Heart right ventricle (tissue), 16 donors: ENCODE data around the gene SNRNP48. TPM values are rescaled to one million over a fixed set of nuclear protein-coding genes. Genes with fewer than 3 reads are reported as not detected.

ENCODE experiments used
- ATAC-seq, 8 donors: fragments of 200-7000 bp; cut with Tn5 transposase; one replicate each; pipeline ENCODE4 v1.9.1; 2020; ENCODE audit warnings: mild to moderate bottlenecking in 8 of 8, moderate library complexity in 8 of 8, moderate number of reproducible peaks in 1 of 8
- DNase-seq, 2 donors: peaks; one replicate each; pipeline ENCODE4 v3.0.0-alpha.2; 2020
- H3K27ac ChIP-seq, 10 donors: fragments of 200-600 bp; sonication (generic) in 2 of 10; one replicate each; pipeline versions ENCODE4 v1.5.0 to v1.8.0; 2020 to 2022; ENCODE audit warnings: mild to moderate bottlenecking in 3 of 10
- H3K27me3 ChIP-seq, 7 donors: fragments of 200-600 bp; one replicate each; pipeline ENCODE4 v1.8.0; 2021 to 2022; ENCODE audit warnings: mild to moderate bottlenecking in 2 of 7
- H3K36me3 ChIP-seq, 9 donors: fragments of 200-600 bp; sonication (generic) in 1 of 9; one replicate each; pipeline versions ENCODE4 v1.5.0 to v1.8.0; 2020 to 2022; ENCODE audit warnings: mild to moderate bottlenecking in 2 of 9
- H3K4me1 ChIP-seq, 9 donors: fragments of 200-600 bp; sonication (generic) in 1 of 9; one replicate each; pipeline versions ENCODE4 v1.5.0 to v1.8.0; 2020 to 2022; ENCODE audit warnings: mild to moderate bottlenecking in 4 of 9
- H3K4me3 ChIP-seq, 10 donors: fragments of 200-600 bp; sonication (generic) in 2 of 10; one replicate each; pipeline versions ENCODE4 v1.5.0 to v1.8.0; 2020 to 2022; ENCODE audit warnings: mild to moderate bottlenecking in 7 of 10, moderate library complexity in 2 of 10
- H3K9me3 ChIP-seq, 11 donors: fragments of 200-600 bp in 10 of 11; sonication (generic) in 2 of 11; one replicate each; pipeline versions ENCODE4 v1.5.0 to v1.8.0; 2013 to 2022; ENCODE audit warnings: mild to moderate bottlenecking in 2 of 11, control low read depth in 1 of 11, moderate library complexity in 1 of 11
- WGBS, 2 donors: extraction: QIAGEN DNeasy Blood & Tissue Kit; methylation state at CpG; one replicate each; pipeline ENCODE4 v1.1.7; 2013; ENCODE audit warnings: inconsistent platforms in 1 of 2; 5-methylcytosine and 5-hydroxymethylcytosine counted together
- intact Hi-C, 10 donors: fragments of 100-400 bp; cut with DNase I; formaldehyde crosslinking; loops; one replicate each; pipeline versions ENCODE4 v1.11.1 to v1.14.2; 2022
- polyA plus RNA-seq, 2 donors: library from polyadenylated mRNA; stranded (reverse); fragments of 200-250 nt; gene quantifications; one replicate each; pipeline ENCODE4 v1.2.3, GENCODE V29; 2013
- total RNA-seq, 10 donors: library from RNA; stranded (reverse); fragmentation: NEBNext Ultra II Directional in 3 of 10; extraction: Animal tissue kit (Norgen Biotek cat#: 25700) in 3 of 10; gene quantifications; one replicate each; pipeline versions ENCODE4 v1.2.1 to v1.2.4, GENCODE V29; 2021 to 2023
- TF ChIP-seq, protein P1 (sequence below), 9 donors: fragments of 200-600 bp; sonication (generic) in 2 of 9; IDR thresholded peaks; one replicate each; pipeline versions ENCODE4 v1.5.0 to v1.8.0; 2021 to 2022; ENCODE audit warnings: antibody characterized with exemption in 9 of 9, mild to moderate bottlenecking in 5 of 9, moderate library complexity in 1 of 9
- donor health status: Arrhythmogenic right ventricular cardiomyopathy.
- donor health status: ischemic (EF 13 %, LVEDD 7.1; RV severe dilation, severe dysfunction).
- donor health status: healthy with polysubstance abuse.
- donor health status: DM: no; HTN: yes; CAD: no.
- donor health status: DM: no; HTN: no; CAD: no.
- donor health status: ischemic (EF 25% LVEDD 6.9; RV normal size, moderate dysfunction).
- donor health status: ischemic (EF 25% LVEDD 5.7; RV mildly dilated, moderate dysfunction).
- donor health status: healthy.
- donor health status: DM: yes; HTN: yes; CAD: no.
- donor health status: Ischemic cardiomyopathy.
- donor health status: ischemic (EF 35%, LVEDD 5.7; RV mildly dilated, moderate dysfunction).
- donor health status: nonischemic (EF 11% LVEDD 7.7; RV severe dilation, severe dysfunction).
- donor health status: DM: yes; HTN: yes; CAD: no.
- donor health status: PGD.
- donor health status: ischemic (EF 29% LVEDD 5.4; RV normal size, mild dysfunction).
- donor health status: nonischemic (EF 23%, LVEDD 6.1; RV moderate dilation, normal function).

Gene SNRNP48
- total and polyA plus RNA-seq, 12 donors, result 9.1 to 21.1 (median 13.1) TPM

DNA sequence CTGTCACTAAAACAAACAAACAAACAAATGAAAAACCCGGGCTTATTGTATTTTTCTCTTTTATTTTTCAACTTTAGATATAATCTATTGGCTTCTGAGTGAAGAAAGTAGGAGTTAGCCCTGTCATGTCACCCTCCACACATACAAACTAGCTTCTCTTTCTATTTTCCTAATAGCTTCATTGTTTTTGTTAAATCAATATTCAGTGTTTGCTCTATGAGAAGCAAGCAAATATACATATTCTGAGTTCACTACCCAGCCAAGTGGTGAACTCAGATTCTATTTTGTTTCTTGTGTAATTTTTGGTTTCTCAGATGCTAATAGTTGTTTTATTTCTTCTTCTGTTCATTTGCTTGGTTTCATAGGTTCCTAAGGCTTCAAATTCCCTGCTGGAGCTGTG is 66.4 kb downstream of the SNRNP48 start:
- Histone ChIP-seq H3K9me3 (no peaks in the 10 kb centered on the region), H3K4me1 (no peaks in the 10 kb centered on the region), H3K36me3 (no peaks in the 10 kb centered on the region), H3K27me3 (peaks cover 0 to 5% (median 0%) of the 10 kb centered on the region in 7 donors), H3K27ac (no peak overlapping the region), H3K4me3 (no peak overlapping the region)
- TF ChIP-seq, protein P1, sequence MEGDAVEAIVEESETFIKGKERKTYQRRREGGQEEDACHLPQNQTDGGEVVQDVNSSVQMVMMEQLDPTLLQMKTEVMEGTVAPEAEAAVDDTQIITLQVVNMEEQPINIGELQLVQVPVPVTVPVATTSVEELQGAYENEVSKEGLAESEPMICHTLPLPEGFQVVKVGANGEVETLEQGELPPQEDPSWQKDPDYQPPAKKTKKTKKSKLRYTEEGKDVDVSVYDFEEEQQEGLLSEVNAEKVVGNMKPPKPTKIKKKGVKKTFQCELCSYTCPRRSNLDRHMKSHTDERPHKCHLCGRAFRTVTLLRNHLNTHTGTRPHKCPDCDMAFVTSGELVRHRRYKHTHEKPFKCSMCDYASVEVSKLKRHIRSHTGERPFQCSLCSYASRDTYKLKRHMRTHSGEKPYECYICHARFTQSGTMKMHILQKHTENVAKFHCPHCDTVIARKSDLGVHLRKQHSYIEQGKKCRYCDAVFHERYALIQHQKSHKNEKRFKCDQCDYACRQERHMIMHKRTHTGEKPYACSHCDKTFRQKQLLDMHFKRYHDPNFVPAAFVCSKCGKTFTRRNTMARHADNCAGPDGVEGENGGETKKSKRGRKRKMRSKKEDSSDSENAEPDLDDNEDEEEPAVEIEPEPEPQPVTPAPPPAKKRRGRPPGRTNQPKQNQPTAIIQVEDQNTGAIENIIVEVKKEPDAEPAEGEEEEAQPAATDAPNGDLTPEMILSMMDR (IDR thresholded peaks at IDR 0.05), result no peak
- intact Hi-C loops, result no loop called here
- no peak for ATAC-seq
- 77 to 89% methylated on average over 1 of the region's 1 CpG for WGBS, 2 donors
- no peak for DNase-seq

DNA sequence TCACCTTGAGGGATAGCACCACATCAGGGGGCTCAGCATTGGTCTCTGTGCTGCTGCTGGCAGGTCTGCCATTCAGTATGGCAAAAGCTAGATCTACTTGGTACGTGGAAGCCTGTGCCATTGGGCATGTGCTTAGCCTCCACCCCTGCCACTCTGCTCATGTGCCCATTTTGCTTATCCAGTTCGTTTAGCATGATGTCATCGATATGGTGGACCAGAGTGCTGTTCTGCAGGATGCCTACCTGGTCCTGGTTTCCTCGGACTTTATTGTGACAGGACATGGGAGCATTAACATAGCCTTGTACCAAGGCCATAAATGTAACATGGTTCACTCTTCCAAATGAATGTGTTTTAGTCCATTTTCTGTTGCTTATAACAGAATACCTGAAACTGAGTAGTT is 68.5 kb downstream of the SNRNP48 start:
- TF ChIP-seq, protein P1 (IDR thresholded peaks at IDR 0.05), result no peak
- no peak overlapping the region for H3K27ac ChIP-seq
- H3K36me3 ChIP-seq, result no peaks in the 10 kb centered on the region
- ATAC-seq (no peak), DNase-seq (no peak)
- intact Hi-C loops, result no loop called here
- peaks cover 0 to 7% (median 0%) of the 10 kb centered on the region in 7 donors for H3K27me3 ChIP-seq
- no peaks in the 10 kb centered on the region for H3K4me1 ChIP-seq
- no peaks in the 10 kb centered on the region for H3K9me3 ChIP-seq
- 88 to 89% methylated on average over 4 of the region's 4 CpGs for WGBS, 2 donors
- H3K4me3 ChIP-seq, result no peak overlapping the region

DNA sequence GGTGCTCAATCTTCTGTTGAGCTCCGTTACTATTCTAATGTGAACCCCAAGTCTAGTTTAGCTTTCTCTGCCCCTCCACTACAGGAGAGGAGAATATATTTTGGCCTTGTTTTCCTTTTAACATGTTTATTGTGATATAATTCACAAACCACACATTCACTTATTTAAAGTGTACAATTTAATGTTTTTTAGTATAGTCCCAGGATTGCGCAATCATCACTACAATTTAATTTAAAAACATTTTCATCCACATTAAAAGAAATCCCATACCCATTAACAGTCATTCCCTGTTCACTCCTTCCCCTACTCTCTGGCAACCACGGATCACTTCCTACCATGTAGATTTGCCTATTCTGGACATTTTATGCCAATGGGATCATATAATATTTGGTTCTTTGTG is 71.4 kb downstream of the SNRNP48 start:
- TF ChIP-seq, protein P1 (IDR thresholded peaks at IDR 0.05), result no peak
- Histone ChIP-seq H3K27me3 (peaks cover 0 to 15% (median 0%) of the 10 kb centered on the region in 7 donors), H3K4me1 (no peaks in the 10 kb centered on the region), H3K36me3 (no peaks in the 10 kb centered on the region), H3K27ac (no peak overlapping the region), H3K4me3 (no peak overlapping the region), H3K9me3 (peaks cover 0 to 6% (median 0%) of the 10 kb centered on the region in 11 donors)
- no peak for ATAC-seq
- intact Hi-C loops, result no loop called here
- DNase-seq, result no peak
- 70 to 89% methylated on average over 3 of the region's 3 CpGs for WGBS, 2 donors

Other genes starting within 250 kb of the SNRNP48 start
- under 1 TPM in 2 of 10 donors, not detected in 8; 0.08 to 0.32 TPM for gene CAGE1, start 200.5 kb upstream of the SNRNP48 start, total RNA-seq
- gene CAGE1, start 200.5 kb upstream of the SNRNP48 start, polyA plus RNA-seq, result not detected
- gene RIOK1, start 200.4 kb upstream of the SNRNP48 start, total RNA-seq, result 10 to 100 TPM in 6 of 10 donors, 1 to 10 TPM in 4; 7.0 to 13.4 (median 11.0) TPM
- gene RIOK1, start 200.4 kb upstream of the SNRNP48 start, polyA plus RNA-seq, result 10 to 100 TPM in 1 of 2 donors, 1 to 10 TPM in 1; 8.4 to 11.1 TPM
- gene DSP, start 48.5 kb upstream of the SNRNP48 start, total RNA-seq, result 100 to 1,000 TPM; 273 to 471 (median 379) TPM
- gene DSP, start 48.5 kb upstream of the SNRNP48 start, polyA plus RNA-seq, result 10 to 100 TPM; 56.5 to 79.1 TPM
- 1 to 10 TPM; 1.3 to 4.1 (median 2.6) TPM for gene BMP6, start 135.9 kb downstream of the SNRNP48 start, total RNA-seq
- 1 to 10 TPM in 1 of 2 donors, under 1 TPM in 1; 0.59 to 3.4 TPM for gene BMP6, start 135.9 kb downstream of the SNRNP48 start, polyA plus RNA-seq